ENCODE data around the gene BCL7B.
"Not testable (repeated sequence)": the region's sequence is repeated elsewhere in the genome, so short reads cannot be mapped to it uniquely, and the experiment has no call there.

Gene BCL7B

GRCh38 chr7:73532224-73532623, 25.3 kb downstream of the BCL7B start:
- DNase-seq: no peak

- DNase-seq: peak; percentile 8
These were observed 26.7 kb downstream of the BCL7B start for GRCh38 chr7:73530800-73531199.

- peak; percentile 1 for DNase-seq
These were observed 30.3 kb downstream of the BCL7B start for GRCh38 chr7:73526896-73527821.

- DNase-seq: not testable (repeated sequence)
These were observed 31.4 kb downstream of the BCL7B start for GRCh38 chr7:73526158-73526494.

GRCh38 chr7:73522105-73522872, 35.2 kb downstream of the BCL7B start, which contains the start of gene BAZ1B:
BAZ1B (minus strand) TSS chr7:73522293; CDS start chr7:73521933, 360 bp downstream.
- peak; percentile 99 for DNase-seq

DNA sequence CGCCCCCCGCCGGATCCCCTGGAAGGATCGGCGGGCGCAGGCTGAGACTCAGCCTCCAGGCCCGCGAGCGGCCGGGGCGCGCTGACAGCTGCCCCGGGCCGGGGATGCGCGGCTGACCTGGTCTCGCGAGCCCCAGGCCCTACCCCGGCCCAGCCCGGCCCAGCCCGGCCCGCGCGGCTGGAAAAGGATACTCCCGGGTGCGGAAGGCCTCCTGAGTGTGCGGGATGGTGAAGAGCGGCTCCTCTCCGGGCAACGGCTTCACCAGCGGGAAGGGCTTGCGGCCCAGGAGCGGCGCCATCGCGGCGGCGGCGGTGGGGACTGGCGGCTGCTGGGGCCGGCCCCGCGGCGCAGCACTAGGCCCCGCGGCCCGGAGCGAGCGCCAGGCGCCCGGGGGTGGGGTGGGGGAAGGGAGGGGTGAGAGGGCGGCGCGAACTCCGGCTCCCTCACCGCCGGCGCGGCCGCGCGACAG, 35.8 kb downstream of the BCL7B start:
- DNase-seq: no peak

DNA sequence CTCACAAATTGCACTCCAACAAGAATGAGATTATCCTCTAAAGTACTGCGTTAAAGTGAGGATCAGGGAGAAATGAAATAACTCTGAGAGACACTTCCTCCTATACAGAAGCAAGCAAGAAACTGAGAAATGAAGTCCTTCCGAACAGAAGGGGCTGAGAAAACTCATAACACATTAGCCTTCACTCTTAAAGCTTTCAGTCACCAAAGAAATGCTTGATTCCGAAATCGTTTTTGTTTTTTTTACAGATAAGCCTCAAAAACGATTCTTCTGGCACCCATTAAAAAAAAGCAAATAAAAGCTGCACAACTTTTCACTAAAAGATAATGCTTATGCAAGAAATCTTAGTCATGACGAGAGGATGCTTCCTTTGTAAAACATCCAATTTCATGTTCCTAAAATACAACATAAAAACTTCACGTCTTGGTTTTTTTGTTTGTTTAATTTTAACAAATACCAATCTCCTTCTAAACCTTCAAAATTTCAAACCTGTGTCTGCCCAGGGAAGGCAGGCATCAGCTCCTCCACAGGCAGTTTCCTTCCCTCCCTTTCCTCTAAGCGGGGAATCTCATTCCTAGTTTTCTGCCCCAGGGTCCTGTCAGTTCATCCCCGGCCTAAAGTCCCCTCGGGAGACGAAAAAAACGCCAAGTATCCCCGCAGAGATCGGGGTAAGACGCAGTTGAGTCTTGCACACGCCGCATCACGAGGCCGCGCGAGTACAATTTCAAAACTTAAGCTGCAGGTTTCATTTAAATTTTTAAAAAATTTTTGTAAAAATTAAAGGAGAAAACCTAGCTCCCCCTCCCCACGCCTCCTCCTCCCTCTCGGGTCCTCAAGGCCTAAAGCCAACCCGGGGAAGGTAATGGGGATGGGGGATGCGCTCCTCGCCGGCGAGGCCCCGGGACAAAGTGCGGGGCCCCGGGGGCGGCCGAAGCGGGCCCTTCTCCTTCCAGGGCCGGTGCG, 36.5 kb downstream of the BCL7B start:
- peak; percentile 14 for DNase-seq

GRCh38 chr7:73519867-73520672, 37.4 kb downstream of the BCL7B start:
- no peak for DNase-seq

DNA sequence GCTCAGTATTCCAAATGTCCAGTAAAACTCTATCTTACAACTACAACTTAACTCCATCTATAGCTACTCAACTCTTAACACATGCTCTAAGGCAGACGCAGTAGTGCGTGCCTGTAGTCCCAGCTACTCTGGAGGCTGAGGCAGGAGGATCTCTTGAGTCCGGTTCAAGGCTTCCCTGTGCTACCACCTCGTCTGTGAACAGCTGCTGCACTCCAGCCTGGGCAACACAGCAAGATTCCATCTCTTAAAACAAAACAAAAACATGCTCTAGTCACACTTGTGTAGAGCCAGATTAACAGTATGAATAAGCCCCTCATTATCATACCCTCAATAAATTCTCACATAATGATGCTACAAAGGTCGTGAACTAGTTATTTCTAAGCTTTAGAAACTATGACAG, 39.0 kb downstream of the BCL7B start:
- DNase-seq: no peak

DNA sequence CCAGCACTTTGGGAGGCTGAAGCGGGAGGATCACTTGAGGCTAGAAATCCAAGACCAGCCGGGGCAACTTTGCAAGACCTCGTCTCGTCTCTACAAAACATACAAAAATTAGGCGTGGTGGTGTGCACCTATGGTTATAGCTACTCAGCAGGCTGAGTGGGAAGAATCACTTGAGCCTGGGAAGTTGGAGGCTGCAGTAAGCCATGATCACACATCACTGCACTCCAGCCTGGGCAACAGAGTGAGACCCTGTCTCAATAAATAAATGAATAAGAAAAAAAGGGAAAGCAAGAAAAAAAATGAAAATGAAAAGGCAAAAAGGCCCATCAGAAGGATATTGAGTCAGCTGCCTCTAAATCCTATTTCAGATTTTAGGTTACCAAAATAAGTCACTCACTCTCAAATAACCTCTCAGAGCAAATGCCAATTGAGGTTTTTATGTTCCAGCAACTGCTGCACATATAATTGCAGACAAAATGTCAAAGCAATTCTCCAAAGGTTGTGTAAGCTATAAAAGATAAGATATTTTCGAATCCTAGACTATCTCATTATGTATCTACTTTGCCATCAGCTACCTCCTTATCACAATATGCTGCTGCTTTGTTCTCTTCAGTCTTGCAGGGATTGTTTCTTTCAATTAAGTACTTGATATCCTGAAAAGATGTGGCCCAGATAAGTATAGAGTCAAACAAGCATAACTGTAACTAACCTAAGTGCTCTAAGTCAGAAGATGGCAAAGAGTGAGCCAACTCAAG, 40.1 kb downstream of the BCL7B start:
- no peak for DNase-seq

- no peak for DNase-seq
These were observed 42.3 kb downstream of the BCL7B start for GRCh38 chr7:73515178-73515577.

GRCh38 chr7:73512018-73512780, 45.3 kb downstream of the BCL7B start:
- DNase-seq: no peak

DNA sequence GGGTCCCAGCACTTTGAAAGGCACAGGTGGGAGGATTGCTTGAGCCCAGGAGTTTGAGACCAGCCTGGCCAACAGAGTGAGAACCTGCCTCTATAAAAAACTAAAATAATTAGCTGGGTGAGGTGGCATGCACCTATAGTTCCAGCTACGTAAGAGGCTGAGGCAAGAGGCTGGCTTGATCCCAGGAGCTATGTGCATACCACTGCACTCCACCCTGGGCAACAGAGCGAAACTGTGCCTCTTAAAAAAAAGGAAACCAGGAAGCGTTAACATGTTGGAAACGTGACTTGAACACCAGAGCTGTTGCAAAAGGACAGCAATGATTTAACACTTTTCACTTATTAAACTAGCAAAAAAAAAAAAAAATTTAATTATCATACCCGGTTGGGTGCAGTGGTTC, 48.0 kb downstream of the BCL7B start:
- DNase-seq: no peak

GRCh38 chr7:73507556-73507955, 49.9 kb downstream of the BCL7B start:
- DNase-seq: no peak

DNA sequence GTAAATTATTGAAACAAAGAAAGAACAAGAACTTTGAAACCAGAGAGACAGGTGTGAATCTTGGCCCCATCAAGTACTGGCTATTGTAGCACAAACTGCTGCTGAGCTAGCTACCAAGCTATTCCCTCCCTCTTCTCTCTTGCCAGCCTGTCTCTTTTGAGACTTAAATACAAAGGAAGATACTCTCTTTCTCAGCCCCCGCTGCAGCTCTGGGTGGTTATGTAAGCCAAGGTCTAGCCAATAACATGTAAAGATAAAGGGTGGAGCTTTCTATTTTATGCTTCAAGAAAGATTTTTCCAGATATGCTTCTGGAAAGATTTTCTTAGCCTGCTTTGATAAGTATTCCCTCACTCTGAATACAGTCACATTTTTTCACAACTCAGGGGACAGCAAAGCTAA, 52.6 kb downstream of the BCL7B start:
- DNase-seq: no peak

- no peak for DNase-seq
These were observed 53.5 kb downstream of the BCL7B start for GRCh38 chr7:73504017-73504416.

DNA sequence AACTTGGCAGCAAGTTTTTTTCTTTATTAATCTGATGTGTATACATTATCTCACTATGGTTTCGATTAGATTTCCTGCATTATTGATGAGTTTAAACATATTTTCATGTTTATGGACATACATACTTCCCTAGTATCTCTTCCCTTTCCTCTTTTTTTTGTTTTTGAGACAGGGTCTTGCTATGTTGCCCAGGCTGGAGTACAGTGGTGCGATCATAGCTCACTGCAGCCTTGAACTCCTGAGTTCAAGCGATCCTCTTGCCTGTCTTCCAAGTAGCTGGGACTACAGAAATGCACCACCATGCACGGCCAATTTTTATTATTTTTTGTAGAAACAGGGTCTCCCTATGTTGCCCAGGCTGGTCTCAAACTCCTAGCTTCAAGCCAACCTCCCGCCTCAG, 54.3 kb downstream of the BCL7B start:
- no peak for DNase-seq

- DNase-seq: no peak
These were observed 60.9 kb downstream of the BCL7B start for GRCh38 chr7:73496626-73497025.

DNA sequence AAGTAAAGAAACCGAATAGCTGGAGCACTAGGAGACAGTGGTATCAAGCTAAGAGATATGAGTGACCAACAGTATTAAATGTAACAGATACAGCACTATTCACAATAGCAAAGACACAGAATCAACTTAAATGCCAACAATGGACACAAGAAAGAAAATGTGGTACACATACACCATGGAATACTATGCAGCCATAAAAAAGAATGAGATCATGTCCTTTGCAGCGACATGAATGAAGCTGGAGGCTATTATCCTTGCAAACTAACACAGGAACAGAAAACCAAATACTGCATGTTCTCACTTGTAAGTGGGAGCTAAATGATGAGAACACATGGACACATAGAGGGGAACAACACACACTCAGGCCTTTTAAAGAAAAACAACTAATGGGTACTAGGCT, 62.0 kb downstream of the BCL7B start:
- not testable (repeated sequence) for DNase-seq

GRCh38 chr7:73489976-73490375, 67.5 kb downstream of the BCL7B start:
- no peak for DNase-seq
